Liver (tissue), 9 donors: ENCODE measurements around the gene MYO5C. TPM values are rescaled to one million over a fixed set of nuclear protein-coding genes. Genes with fewer than 3 reads are reported as not detected.

Source experiments
- DNase-seq: peaks from one replicate; pipeline ENCODE4 v3.0.0-alpha.2; 2017; ENCODE audit warnings: low spot score
- H3K27ac ChIP-seq, 2 donors: one replicate each; pipeline ENCODE4 v1.7.0; 2013; ENCODE audit warnings: inconsistent platforms in 2 of 2, low read length in 2 of 2, control low read depth in 1 of 2, low read depth in 1 of 2, mild to moderate bottlenecking in 1 of 2
- H3K27me3 ChIP-seq, 4 donors: one replicate each; pipeline versions ENCODE4 v1.6.1 to v1.7.0; 2013; ENCODE audit warnings: low read length in 3 of 4, inconsistent platforms in 1 of 4, mild to moderate bottlenecking in 1 of 4, moderate library complexity in 1 of 4; ENCODE audit not compliant: control insufficient read depth in 4 of 4, insufficient read depth in 4 of 4
- H3K36me3 ChIP-seq, 4 donors: one replicate each; pipeline versions ENCODE4 v1.6.1 to v1.7.0; 2013; ENCODE audit warnings: low read length in 3 of 4, mild to moderate bottlenecking in 3 of 4, low read depth in 1 of 4, moderate library complexity in 1 of 4; ENCODE audit not compliant: control insufficient read depth in 4 of 4, insufficient read depth in 3 of 4
- H3K4me1 ChIP-seq, 4 donors: one replicate each; pipeline versions ENCODE4 v1.6.1 to v1.7.0; 2013; ENCODE audit warnings: low read length in 3 of 4, mild to moderate bottlenecking in 3 of 4, moderate library complexity in 1 of 4; ENCODE audit not compliant: control insufficient read depth in 4 of 4, insufficient read depth in 4 of 4
- H3K4me3 ChIP-seq, 3 donors: one replicate each; pipeline versions ENCODE4 v1.6.1 to v1.7.0; 2013; ENCODE audit warnings: low read length in 3 of 3, control low read depth in 1 of 3, low read depth in 1 of 3, mild to moderate bottlenecking in 1 of 3
- H3K9ac ChIP-seq, 2 donors: one replicate each; pipeline ENCODE4 v1.7.0; 2013; ENCODE audit warnings: low read length in 2 of 2, mild to moderate bottlenecking in 2 of 2, moderate library complexity in 2 of 2, control low read depth in 1 of 2, low read depth in 1 of 2
- H3K9me3 ChIP-seq, 4 donors: one replicate each; pipeline versions ENCODE4 v1.6.1 to v1.7.0; 2013; ENCODE audit warnings: low read length in 3 of 4; ENCODE audit not compliant: control insufficient read depth in 4 of 4
- EGR1 ChIP-seq, 2 donors: IDR thresholded peaks; 2 replicates each; pipeline ENCODE4 v1.6.1; 2016 to 2018; ENCODE audit warnings: antibody characterized with exemption in 2 of 2, low read depth in 2 of 2
- FOXA1 ChIP-seq: IDR thresholded peaks from 2 replicates; pipeline ENCODE4 v1.6.1; 2016; ENCODE audit warnings: antibody characterized with exemption
- FOXA2 ChIP-seq: IDR thresholded peaks from 2 replicates; pipeline ENCODE4 v1.6.1; 2016; ENCODE audit warnings: antibody characterized with exemption
- GABPA ChIP-seq, 2 donors: IDR thresholded peaks in 1 of 2; conservative IDR thresholded peaks in 1 of 2; 2 replicates each; pipeline ENCODE4 v1.6.1; 2016; ENCODE audit warnings: antibody characterized with exemption in 2 of 2, mild to moderate bottlenecking in 1 of 2, moderate library complexity in 1 of 2
- HNF4A ChIP-seq, 2 donors: conservative IDR thresholded peaks; 2 replicates each; pipeline ENCODE4 v1.6.1; 2016; ENCODE audit warnings: antibody characterized with exemption in 2 of 2, mild to moderate bottlenecking in 2 of 2
- HNF4G ChIP-seq: IDR thresholded peaks from 2 replicates; pipeline ENCODE4 v1.6.1; 2016; ENCODE audit warnings: antibody characterized with exemption
- JUND ChIP-seq, 2 donors: IDR thresholded peaks; 2 replicates each; pipeline ENCODE4 v1.6.1; 2016; ENCODE audit warnings: antibody characterized with exemption in 2 of 2
- NR2F2 ChIP-seq: IDR thresholded peaks from 2 replicates; pipeline ENCODE4 v1.6.1; 2016; ENCODE audit warnings: antibody characterized with exemption
- RAD21 ChIP-seq, 2 donors: IDR thresholded peaks; 2 replicates each; pipeline ENCODE4 v1.6.1; 2016; ENCODE audit warnings: antibody characterized with exemption in 2 of 2, mild to moderate bottlenecking in 2 of 2
- RXRA ChIP-seq, 2 donors: IDR thresholded peaks; 2 replicates each; pipeline ENCODE4 v1.6.1; 2017 to 2018; ENCODE audit warnings: antibody characterized with exemption in 2 of 2, mild to moderate bottlenecking in 1 of 2
- SP1 ChIP-seq: IDR thresholded peaks from 2 replicates; pipeline ENCODE4 v1.6.1; 2018; ENCODE audit warnings: antibody characterized with exemption, mild to moderate bottlenecking
- TAF1 ChIP-seq: conservative IDR thresholded peaks from 2 replicates; pipeline ENCODE4 v1.6.1; 2016; ENCODE audit warnings: antibody characterized with exemption, mild to moderate bottlenecking
- YY1 ChIP-seq: IDR thresholded peaks from 2 replicates; pipeline ENCODE4 v1.6.1; 2016; ENCODE audit warnings: antibody characterized with exemption, mild to moderate bottlenecking
- WGBS: extraction: QIAGEN DNeasy Blood & Tissue Kit; methylation state at CpG from one replicate; pipeline ENCODE4 v1.1.7; 2013; 5-methylcytosine and 5-hydroxymethylcytosine counted together
- polyA plus RNA-seq, 2 donors: library from polyadenylated mRNA; stranded (reverse) in 1 of 2; unstranded in 1 of 2; fragments of 200-250 nt in 1 of 2; fragments of >200 nt in 1 of 2; fragmentation: Nextera tagmentation in 1 of 2; extraction: Ambion mirVana in 1 of 2; gene quantifications; one replicate each; pipeline versions ENCODE4 v1.2.1 to v1.2.3, GENCODE V29; 2013 to 2015
- total RNA-seq, 2 donors: library from RNA; depleted of rRNA; stranded (reverse); fragments of >200 nt; gene quantifications; one replicate each; pipeline ENCODE4 v1.2.3, GENCODE V29; 2014
- TF ChIP-seq, protein P1 (sequence below): IDR thresholded peaks from 2 replicates; pipeline ENCODE4 v1.6.1; 2016; ENCODE audit warnings: antibody characterized with exemption, mild to moderate bottlenecking
- TF ChIP-seq, protein P2 (sequence below): IDR thresholded peaks from 2 replicates; pipeline ENCODE4 v1.6.1; 2016; ENCODE audit warnings: antibody characterized with exemption
- TF ChIP-seq, protein P3 (sequence below): IDR thresholded peaks from 2 replicates; pipeline ENCODE4 v1.6.1; 2016; ENCODE audit warnings: antibody characterized with exemption
- TF ChIP-seq, protein P4 (sequence below): fragments of 150-350 bp; IDR thresholded peaks from 2 replicates; pipeline ENCODE4 v1.5.1; 2017; ENCODE audit warnings: improper control_type of control experiment, low read depth, low read length; ENCODE audit not compliant: missing input control
- TF ChIP-seq, protein P5 (sequence below): IDR thresholded peaks from 2 replicates; pipeline ENCODE4 v1.6.1; 2016; ENCODE audit warnings: antibody characterized with exemption
- donor health status: healthy.
- donor health status: healthy.
- donor health status: healthy.
- donor health status: healthy.
- donor health status: healthy.

Gene MYO5C
- total and polyA plus RNA-seq, 4 donors = 1.9 to 8.6 (median 3.0) TPM

DNA sequence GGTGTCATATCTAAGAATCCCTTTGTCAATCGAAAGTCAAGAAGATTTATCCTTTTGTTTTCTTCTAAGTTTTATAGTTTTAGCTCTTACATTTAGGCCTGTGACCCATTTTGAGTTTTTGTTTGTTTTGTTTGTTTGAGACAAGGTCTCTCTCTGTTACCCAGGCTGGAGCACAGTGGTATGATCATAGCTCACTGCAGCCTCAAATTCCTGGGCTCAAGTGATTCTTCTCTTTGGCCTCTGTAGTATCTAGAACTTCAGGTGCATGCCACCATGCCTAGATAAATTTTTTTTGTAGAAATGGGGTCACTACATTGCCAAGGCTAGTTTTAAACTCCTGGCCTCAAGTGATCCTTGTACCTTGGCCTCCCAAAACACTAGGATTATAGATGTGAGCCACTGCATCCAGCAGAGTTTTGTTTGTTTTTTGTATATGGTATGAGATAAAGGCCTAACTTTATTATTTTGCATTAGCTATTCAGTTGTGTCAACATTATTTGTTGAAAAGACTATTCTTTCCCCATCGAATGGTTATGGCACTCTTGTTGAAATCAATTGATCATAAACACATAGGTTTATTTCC lies 5.8 kb upstream of the MYO5C start:
- Histone ChIP-seq H3K36me3 (no peaks in the 10 kb centered on the region), H3K9ac (no peak overlapping the region), H3K9me3 (no peaks in the 10 kb centered on the region), H3K4me1 (no peaks in the 10 kb centered on the region), H3K27ac (no peak overlapping the region), H3K27me3 (no peaks in the 10 kb centered on the region), H3K4me3 (no peak overlapping the region)
- WGBS = 87% methylated on average over 2 of the region's 2 CpGs
- TF ChIP-seq RXRA (IDR thresholded peaks at IDR 0.05) (no peak), GABPA (IDR thresholded peaks at IDR 0.05 in 1 of 2, conservative IDR thresholded peaks at IDR 0.05 in 1 of 2) (no peak), YY1 (no peak), HNF4G (no peak), SP1 (no peak), NR2F2 (no peak), RAD21 (IDR thresholded peaks at IDR 0.05) (no peak), FOXA1 (no peak), EGR1 (IDR thresholded peaks at IDR 0.05; ENCODE audit: low read depth in 2 of 2) (no peak), FOXA2 (no peak), HNF4A (conservative IDR thresholded peaks at IDR 0.05) (no peak), JUND (IDR thresholded peaks at IDR 0.05) (no peak), TAF1 (no peak)
- TF ChIP-seq, protein P1, sequence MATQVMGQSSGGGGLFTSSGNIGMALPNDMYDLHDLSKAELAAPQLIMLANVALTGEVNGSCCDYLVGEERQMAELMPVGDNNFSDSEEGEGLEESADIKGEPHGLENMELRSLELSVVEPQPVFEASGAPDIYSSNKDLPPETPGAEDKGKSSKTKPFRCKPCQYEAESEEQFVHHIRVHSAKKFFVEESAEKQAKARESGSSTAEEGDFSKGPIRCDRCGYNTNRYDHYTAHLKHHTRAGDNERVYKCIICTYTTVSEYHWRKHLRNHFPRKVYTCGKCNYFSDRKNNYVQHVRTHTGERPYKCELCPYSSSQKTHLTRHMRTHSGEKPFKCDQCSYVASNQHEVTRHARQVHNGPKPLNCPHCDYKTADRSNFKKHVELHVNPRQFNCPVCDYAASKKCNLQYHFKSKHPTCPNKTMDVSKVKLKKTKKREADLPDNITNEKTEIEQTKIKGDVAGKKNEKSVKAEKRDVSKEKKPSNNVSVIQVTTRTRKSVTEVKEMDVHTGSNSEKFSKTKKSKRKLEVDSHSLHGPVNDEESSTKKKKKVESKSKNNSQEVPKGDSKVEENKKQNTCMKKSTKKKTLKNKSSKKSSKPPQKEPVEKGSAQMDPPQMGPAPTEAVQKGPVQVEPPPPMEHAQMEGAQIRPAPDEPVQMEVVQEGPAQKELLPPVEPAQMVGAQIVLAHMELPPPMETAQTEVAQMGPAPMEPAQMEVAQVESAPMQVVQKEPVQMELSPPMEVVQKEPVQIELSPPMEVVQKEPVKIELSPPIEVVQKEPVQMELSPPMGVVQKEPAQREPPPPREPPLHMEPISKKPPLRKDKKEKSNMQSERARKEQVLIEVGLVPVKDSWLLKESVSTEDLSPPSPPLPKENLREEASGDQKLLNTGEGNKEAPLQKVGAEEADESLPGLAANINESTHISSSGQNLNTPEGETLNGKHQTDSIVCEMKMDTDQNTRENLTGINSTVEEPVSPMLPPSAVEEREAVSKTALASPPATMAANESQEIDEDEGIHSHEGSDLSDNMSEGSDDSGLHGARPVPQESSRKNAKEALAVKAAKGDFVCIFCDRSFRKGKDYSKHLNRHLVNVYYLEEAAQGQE = no peak
- TF ChIP-seq, protein P2, sequence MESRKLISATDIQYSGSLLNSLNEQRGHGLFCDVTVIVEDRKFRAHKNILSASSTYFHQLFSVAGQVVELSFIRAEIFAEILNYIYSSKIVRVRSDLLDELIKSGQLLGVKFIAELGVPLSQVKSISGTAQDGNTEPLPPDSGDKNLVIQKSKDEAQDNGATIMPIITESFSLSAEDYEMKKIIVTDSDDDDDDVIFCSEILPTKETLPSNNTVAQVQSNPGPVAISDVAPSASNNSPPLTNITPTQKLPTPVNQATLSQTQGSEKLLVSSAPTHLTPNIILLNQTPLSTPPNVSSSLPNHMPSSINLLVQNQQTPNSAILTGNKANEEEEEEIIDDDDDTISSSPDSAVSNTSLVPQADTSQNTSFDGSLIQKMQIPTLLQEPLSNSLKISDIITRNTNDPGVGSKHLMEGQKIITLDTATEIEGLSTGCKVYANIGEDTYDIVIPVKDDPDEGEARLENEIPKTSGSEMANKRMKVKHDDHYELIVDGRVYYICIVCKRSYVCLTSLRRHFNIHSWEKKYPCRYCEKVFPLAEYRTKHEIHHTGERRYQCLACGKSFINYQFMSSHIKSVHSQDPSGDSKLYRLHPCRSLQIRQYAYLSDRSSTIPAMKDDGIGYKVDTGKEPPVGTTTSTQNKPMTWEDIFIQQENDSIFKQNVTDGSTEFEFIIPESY = no peak
- TF ChIP-seq, protein P3, sequence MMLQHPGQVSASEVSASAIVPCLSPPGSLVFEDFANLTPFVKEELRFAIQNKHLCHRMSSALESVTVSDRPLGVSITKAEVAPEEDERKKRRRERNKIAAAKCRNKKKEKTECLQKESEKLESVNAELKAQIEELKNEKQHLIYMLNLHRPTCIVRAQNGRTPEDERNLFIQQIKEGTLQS = no peak
- TF ChIP-seq, protein P4, sequence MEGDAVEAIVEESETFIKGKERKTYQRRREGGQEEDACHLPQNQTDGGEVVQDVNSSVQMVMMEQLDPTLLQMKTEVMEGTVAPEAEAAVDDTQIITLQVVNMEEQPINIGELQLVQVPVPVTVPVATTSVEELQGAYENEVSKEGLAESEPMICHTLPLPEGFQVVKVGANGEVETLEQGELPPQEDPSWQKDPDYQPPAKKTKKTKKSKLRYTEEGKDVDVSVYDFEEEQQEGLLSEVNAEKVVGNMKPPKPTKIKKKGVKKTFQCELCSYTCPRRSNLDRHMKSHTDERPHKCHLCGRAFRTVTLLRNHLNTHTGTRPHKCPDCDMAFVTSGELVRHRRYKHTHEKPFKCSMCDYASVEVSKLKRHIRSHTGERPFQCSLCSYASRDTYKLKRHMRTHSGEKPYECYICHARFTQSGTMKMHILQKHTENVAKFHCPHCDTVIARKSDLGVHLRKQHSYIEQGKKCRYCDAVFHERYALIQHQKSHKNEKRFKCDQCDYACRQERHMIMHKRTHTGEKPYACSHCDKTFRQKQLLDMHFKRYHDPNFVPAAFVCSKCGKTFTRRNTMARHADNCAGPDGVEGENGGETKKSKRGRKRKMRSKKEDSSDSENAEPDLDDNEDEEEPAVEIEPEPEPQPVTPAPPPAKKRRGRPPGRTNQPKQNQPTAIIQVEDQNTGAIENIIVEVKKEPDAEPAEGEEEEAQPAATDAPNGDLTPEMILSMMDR = no peak
- TF ChIP-seq, protein P5, sequence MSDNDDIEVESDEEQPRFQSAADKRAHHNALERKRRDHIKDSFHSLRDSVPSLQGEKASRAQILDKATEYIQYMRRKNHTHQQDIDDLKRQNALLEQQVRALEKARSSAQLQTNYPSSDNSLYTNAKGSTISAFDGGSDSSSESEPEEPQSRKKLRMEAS = no peak
- no peak for DNase-seq
